Activated naive CD8-positive, alpha-beta T cell treated with anti-CD3 and anti-CD28 coated beads, Interleukin-2, amount 50 U/mL, for 24 hours (primary cell): ENCODE results near the gene RNF144B.

Experiments
- ATAC-seq: fragments of 150-1000 bp; cut with Tn5 transposase; one replicate; pipeline ENCODE4 v1.10.0; 2021
- DNase-seq: peaks from one replicate; pipeline ENCODE4 v3.0.0; 2021
- H3K27ac Mint-ChIP-seq: one replicate; pipeline ENCODE4 v1.8.0; 2021; ENCODE audit warnings: mild to moderate bottlenecking, mixed read lengths
- H3K27me3 Mint-ChIP-seq: one replicate; pipeline ENCODE4 v1.8.0; 2021; ENCODE audit warnings: mixed read lengths
- H3K36me3 Mint-ChIP-seq: one replicate; pipeline ENCODE4 v1.8.0; 2021; ENCODE audit warnings: low read depth, mixed read lengths
- H3K4me1 Mint-ChIP-seq: one replicate; pipeline ENCODE4 v1.8.0; 2021; ENCODE audit warnings: mixed read lengths
- H3K4me3 Mint-ChIP-seq: one replicate; pipeline ENCODE4 v1.8.0; 2021; ENCODE audit warnings: mild to moderate bottlenecking, moderate library complexity, mixed read lengths
- H3K9me3 Mint-ChIP-seq: one replicate; pipeline ENCODE4 v1.8.0; 2021; ENCODE audit warnings: mixed read lengths

RNF144B gene

DNA sequence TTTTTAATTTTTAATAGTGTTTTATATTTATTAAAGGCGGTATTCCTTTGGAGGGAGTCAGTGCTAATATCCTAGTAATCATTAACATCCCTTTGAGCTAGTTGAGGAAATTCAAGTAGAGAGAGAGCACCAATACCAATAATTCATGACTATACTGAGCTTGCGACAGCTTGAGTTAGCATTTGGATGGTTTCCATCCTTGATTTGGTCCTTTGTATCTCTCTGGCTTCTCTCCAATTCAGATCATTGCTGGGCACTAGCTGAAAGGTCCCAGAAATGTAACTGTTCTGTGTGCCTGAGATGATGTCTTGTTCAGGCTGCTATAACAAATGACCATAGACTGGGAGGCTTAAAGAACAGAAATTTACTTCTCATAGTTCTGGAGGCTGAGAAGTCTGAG, 77.0 kb downstream of the RNF144B start:
- Mint-ChIP-seq H3K9me3 (peaks cover 4% of the 10 kb centered on the region), H3K27ac (no peak overlapping the region), H3K4me1 (no peaks in the 10 kb centered on the region), H3K4me3 (no peak overlapping the region), H3K27me3 (no peaks in the 10 kb centered on the region), H3K36me3 (peaks cover 31% of the 10 kb centered on the region)
- ATAC-seq (no peak), DNase-seq (no peak)

DNA sequence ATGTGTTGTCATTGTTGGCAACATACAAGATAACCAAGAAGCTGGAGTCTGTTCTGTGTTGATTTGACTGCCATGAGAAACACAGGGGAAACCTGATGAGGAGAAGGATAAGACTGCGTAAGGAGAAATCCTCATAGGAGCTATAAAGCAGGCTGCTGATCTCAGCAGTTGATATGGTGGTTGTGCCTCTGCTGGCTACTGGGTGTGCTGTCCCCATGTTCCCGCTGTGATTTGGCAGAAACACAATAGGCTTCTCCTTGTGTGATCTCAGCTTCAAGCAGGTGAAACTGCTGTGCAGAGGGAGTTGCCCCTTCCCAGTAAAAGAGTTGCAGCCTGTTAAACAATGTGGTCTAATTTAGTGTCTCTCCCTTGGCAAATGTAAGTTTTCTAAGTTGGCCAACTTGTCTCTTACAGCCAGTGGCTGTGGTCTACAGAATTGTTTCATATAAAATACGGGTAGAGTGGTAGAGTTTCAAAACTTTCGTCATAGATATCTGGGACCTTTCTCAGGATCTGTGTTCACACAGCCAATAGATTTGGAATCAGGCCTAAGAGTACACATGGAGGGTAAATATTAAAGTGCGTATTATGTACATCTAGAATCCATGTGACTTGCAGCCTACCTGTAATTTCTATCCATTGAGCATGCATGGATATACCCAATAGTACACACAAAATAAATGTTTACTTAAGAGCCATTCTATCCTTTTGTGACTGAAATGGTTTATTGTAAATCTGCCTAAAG, 78.4 kb downstream of the RNF144B start:
- no peak for DNase-seq
- no peaks in the 10 kb centered on the region for H3K4me1 Mint-ChIP-seq
- no peak for ATAC-seq
- H3K4me3 Mint-ChIP-seq, result no peak overlapping the region
- no peak overlapping the region for H3K27ac Mint-ChIP-seq
- peaks cover 28% of the 10 kb centered on the region for H3K36me3 Mint-ChIP-seq
- no peaks in the 10 kb centered on the region for H3K9me3 Mint-ChIP-seq
- no peaks in the 10 kb centered on the region for H3K27me3 Mint-ChIP-seq

DNA sequence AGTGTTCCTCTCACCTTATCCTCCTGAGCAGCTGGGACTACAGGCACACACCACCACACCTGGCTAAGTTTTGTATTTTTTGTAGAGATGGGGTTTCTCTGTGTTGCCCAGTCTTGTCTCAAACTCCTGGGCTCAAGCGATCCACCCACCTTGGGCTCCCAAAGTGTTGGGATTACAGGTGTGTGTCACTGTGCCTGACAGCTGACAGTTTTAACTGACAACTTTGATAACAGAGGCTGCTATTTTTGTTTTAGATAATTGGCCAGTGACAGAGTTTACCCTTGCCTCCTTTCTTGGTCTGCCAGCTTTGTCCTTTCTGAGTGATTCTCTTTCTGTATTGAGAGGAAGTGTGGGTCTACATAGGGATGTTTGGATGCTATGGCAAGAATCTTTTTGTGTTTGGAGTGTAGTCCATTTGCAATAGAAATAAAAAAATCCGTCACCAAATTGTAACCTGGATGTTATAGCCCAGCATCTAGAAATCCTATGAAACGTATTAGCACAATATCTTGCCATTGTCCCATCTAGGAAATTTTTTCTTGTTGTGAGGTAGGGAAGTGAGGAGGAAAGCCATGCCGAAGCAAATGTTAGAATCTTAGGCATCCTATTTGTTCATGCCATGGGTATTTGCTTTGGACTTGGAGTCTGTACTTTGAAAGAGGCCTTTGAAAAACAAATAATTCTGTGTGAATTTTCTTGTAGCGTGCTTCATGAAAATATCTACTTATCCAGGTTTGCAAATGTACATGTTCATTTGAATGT, 80.8 kb downstream of the RNF144B start:
- Mint-ChIP-seq H3K27me3 (no peaks in the 10 kb centered on the region), H3K9me3 (no peaks in the 10 kb centered on the region), H3K4me3 (no peak overlapping the region), H3K27ac (no peak overlapping the region), H3K36me3 (peaks cover 22% of the 10 kb centered on the region), H3K4me1 (no peaks in the 10 kb centered on the region)
- DNase-seq, result no peak
- no peak for ATAC-seq

DNA sequence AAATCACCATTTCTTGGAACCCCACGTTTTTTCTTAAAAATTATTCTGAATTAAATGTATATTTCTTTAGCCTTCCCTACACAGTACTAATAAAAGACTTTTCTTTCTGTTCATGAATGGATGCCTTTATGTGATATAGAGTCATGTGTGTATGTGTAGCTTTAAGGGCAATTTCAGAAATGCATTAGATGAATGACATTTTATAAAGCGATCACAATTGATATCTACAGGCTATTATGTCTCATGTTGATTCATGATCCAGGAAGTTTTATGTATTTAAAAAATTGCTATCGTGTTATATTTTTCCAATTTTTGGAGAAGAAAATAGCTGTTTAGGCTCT, 81.3 kb downstream of the RNF144B start:
- Mint-ChIP-seq H3K9me3 (no peaks in the 10 kb centered on the region), H3K4me3 (no peak overlapping the region), H3K27ac (no peak overlapping the region), H3K36me3 (peaks cover 17% of the 10 kb centered on the region), H3K4me1 (peaks cover 3% of the 10 kb centered on the region), H3K27me3 (no peaks in the 10 kb centered on the region)
- DNase-seq (no peak), ATAC-seq (no peak)

DNA sequence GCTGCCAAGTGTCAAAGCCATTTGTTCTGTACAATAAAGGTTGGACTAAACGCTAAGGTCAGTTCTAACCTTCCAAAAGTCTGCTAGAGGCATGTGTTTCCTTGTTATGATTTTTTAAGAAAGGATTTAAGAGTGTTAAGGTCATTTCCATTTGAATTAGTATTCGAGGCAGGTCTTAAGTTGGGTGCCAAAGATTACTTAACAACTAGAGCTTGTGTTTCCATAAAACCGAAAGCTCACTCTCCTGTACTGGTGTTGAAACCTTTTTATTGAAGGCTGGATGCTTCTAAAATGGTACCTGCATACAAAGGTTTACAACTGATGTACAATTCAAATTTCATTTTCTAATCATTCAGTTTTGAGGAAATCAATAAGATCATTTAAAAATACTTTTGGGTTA, 82.4 kb downstream of the RNF144B start:
- H3K9me3 Mint-ChIP-seq, result no peaks in the 10 kb centered on the region
- no peak for ATAC-seq
- H3K4me1 Mint-ChIP-seq, result peaks cover 3% of the 10 kb centered on the region
- no peak overlapping the region for H3K27ac Mint-ChIP-seq
- H3K36me3 Mint-ChIP-seq, result peaks cover 14% of the 10 kb centered on the region
- no peaks in the 10 kb centered on the region for H3K27me3 Mint-ChIP-seq
- DNase-seq, result no peak
- no peak overlapping the region for H3K4me3 Mint-ChIP-seq

DNA sequence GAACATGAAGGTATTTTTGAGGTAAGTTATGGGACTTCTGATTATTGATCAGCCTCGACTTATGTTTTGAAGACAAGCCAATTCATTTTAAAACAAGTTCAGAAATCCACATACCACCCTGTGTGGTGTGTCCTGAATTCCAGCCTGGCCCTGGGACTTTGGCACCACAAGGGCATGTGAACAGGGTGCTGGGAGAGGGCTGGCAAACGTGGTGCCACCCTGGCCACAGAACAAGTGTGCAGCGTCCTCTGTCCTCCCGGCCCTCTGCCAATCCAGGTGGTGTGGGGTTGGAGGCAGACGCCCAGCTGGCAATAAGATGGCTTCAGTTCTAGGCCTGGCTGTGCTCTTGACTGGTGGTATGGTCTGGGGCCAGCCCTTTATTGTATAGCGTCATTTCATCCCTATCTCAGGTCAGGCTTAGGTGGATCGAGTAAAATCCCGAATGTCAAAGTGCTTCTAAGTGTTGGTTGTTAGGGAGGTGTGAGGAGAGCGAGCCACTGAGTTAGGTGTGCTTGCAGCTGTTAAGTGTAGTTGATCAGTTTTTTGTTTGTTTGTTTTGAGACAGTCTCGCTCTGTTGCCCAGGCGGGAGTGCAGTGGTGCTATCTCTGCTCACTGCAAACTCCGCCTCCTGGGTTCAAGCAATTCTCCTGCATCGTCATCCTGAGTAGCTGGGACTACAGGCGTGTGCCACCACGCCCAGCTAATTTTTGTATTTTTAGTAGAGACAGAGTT, 84.2 kb downstream of the RNF144B start:
- Mint-ChIP-seq H3K27ac (no peak overlapping the region), H3K4me3 (no peak overlapping the region), H3K9me3 (no peaks in the 10 kb centered on the region), H3K36me3 (peaks cover 8% of the 10 kb centered on the region), H3K4me1 (peaks cover 3% of the 10 kb centered on the region), H3K27me3 (peaks cover 1% of the 10 kb centered on the region)
- no peak for ATAC-seq
- DNase-seq, result no peak

DNA sequence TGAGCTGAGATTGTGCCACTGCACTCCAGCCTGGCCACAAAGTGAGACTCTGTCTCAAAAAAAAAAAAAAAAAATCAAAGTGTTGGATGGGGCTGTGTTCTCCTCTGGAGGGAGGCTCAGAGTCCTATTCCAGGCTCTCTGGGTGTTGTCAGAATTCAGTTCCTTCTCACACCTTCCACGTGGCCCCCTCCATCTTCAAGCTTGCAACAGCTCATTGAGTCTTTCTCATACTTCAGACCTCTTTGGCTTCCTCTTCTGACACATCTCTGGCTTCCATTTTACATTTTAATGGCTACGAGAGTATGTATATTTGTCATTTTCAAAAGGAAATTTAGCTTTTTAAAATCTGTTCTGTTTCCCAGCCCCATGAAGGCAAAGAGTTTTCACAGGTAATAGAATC, 85.8 kb downstream of the RNF144B start:
- H3K27me3 Mint-ChIP-seq, result peaks cover 3% of the 10 kb centered on the region
- no peak overlapping the region for H3K4me3 Mint-ChIP-seq
- peaks cover 14% of the 10 kb centered on the region for H3K4me1 Mint-ChIP-seq
- H3K36me3 Mint-ChIP-seq, result peaks cover 2% of the 10 kb centered on the region
- no peak overlapping the region for H3K27ac Mint-ChIP-seq
- H3K9me3 Mint-ChIP-seq, result no peaks in the 10 kb centered on the region
- DNase-seq (no peak), ATAC-seq (no peak)

DNA sequence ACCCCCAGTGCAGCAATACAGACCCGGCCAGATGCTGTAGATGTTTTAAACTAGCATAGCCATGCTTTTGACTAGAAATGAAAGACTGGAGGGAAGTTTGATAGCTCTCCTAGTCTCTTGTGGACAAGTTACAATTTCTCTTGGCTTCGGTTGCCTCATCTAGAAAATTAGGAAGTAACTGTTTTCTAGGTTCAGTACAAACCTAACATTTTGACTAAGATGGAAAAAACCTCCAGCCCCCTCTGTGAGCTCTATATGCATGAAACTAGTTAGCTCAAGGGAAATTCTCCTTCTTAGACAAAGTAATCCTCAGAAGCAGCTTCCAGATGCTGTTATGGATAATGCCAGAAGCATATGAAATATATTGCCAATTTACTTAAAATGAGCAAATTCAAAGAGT, 86.6 kb downstream of the RNF144B start:
- Mint-ChIP-seq H3K27ac (no peak overlapping the region), H3K9me3 (no peaks in the 10 kb centered on the region), H3K36me3 (peaks cover 2% of the 10 kb centered on the region), H3K4me1 (peaks cover 17% of the 10 kb centered on the region), H3K27me3 (peaks cover 3% of the 10 kb centered on the region), H3K4me3 (no peak overlapping the region)
- no peak for DNase-seq
- no peak for ATAC-seq

DNA sequence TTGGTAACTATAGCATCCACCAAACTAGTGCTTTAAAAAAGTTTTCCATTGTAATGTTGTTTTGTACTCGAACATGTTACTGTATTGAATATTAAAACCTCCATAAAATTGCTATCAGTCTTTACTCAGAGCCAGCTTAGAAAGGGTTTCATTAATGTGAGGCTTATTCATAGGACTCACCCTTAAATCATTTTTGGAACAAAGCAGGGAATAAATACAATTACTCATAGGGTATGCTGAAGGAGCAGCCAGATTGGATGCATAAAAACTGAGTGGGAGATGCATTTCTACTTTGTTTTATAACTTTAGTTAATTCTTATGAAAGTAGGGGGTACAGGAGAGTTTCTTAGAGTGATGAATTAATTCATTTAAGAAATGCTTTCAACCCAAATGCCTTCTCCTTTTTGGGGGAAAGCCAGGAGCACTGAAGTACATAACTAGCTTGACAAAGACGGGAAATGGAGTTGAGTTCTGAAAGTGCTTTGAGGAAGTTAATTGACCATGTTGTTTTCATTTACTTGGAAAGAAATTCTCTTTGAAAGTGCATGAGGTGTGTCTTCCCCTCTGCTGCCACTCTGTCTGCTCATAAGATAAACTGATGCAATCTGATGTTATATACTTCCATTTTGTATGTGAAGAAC, 90.3 kb downstream of the RNF144B start:
- DNase-seq (no peak), ATAC-seq (no peak)
- H3K9me3 Mint-ChIP-seq, result no peaks in the 10 kb centered on the region
- no peak overlapping the region for H3K4me3 Mint-ChIP-seq
- no peaks in the 10 kb centered on the region for H3K36me3 Mint-ChIP-seq
- peaks cover 20% of the 10 kb centered on the region for H3K4me1 Mint-ChIP-seq
- no peak overlapping the region for H3K27ac Mint-ChIP-seq
- H3K27me3 Mint-ChIP-seq, result peaks cover 6% of the 10 kb centered on the region

DNA sequence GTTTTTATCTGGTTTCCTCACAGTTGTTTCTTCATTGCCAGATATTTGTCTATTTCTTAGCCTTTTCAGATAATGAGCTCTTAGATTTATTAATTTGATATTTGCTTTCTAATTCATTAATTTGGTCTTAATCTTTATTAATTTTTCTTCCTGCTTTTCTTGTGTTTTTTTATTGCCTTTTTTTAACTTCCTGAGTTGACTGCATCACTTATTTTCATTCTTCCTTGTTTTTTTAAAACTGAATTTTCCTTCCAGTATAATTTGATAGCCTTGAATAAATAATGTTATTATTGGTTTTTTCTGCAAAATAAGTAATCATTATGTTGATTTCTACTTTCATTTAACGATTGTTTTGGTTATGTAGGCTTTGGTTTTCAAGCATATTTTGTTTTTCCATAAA, 91.5 kb downstream of the RNF144B start:
- ATAC-seq (no peak), DNase-seq (no peak)
- H3K4me1 Mint-ChIP-seq, result peaks cover 17% of the 10 kb centered on the region
- H3K27ac Mint-ChIP-seq, result no peak overlapping the region
- H3K4me3 Mint-ChIP-seq, result no peak overlapping the region
- no peaks in the 10 kb centered on the region for H3K36me3 Mint-ChIP-seq
- H3K27me3 Mint-ChIP-seq, result peaks cover 8% of the 10 kb centered on the region
- H3K9me3 Mint-ChIP-seq, result no peaks in the 10 kb centered on the region

DNA sequence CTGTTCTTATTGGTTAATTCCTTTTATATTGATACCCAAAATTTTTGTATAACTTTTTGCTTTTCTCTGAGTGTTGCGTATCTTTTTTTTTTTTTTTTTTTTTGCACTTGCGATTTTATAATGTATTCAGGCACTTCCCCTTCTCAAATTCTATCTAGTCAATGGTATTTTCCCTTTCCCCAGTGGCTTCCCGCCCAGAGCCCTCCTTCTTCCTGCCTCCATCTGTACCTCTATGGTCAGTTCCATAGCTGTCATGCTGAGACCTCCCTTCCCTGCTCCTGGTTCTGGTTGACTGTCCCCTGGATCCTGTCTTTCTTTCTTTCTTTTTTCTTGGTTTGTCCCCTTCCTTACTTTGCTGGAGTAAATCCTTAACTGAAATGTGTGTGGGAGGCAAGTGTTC, 94.7 kb downstream of the RNF144B start:
- Mint-ChIP-seq H3K4me3 (no peak overlapping the region), H3K36me3 (no peaks in the 10 kb centered on the region), H3K9me3 (no peaks in the 10 kb centered on the region), H3K4me1 (peaks cover 32% of the 10 kb centered on the region), H3K27ac (no peak overlapping the region), H3K27me3 (peaks cover 8% of the 10 kb centered on the region)
- ATAC-seq (no peak), DNase-seq (no peak)

DNA sequence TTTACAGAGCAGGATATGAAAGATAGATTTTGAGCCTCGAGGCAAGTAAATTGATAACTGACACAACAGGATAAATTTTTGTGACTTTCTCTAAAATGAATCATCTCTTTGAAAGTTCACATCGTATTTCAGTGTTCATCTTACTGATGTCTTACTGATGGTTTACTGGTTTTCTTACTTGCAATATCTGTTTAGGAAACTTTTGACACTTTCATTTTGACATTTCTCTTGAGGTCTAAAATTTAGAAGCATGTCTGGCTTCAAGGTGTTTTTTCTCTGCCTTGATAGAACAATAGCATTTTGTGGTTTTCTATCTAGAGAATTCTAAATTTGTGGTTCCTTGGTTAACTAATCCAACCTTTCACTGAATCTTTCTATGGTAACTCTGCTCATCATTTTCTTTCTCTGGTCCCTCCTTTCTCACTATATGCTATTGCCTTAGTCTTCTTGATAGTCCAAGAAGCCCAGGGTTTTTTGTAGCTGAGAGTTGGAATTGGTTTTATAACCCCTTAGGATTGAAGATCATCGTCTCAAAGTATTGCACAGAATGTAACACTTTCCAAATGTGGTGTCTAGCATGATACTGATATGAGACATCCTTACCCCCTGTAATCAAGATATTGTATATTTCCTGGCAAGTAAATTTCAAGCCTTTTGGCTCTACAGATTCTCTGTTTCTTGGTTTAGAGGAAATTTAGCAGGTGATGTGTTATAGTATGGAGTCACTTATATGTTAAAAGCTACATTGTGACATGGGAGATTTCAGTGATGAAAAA, 98.7 kb downstream of the RNF144B start:
- Mint-ChIP-seq H3K9me3 (no peaks in the 10 kb centered on the region), H3K27me3 (peaks cover 8% of the 10 kb centered on the region), H3K4me1 (peaks cover 19% of the 10 kb centered on the region), H3K36me3 (no peaks in the 10 kb centered on the region), H3K4me3 (no peak overlapping the region), H3K27ac (peak overlapping the region; percentile 10)
- ATAC-seq (peak; percentile 72), DNase-seq (no peak)

DNA sequence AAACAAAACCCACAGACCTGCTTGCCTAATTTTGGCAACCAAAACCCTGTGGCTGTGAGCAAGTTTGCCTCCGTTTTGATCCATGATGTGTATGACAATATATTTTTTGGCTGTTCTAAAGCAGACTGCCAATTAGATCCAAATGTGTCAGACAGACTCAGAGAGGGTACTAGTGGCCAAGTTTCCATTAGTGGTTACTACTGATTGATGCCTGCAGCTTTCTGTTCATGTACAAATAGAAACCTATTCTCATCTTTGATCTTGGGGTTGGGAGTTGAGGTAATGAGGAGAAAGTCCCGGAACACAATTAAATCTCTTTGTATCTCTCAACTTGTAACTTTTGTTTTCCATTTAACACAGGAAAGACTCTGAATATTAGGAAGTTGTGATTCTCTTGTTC, 100.9 kb downstream of the RNF144B start:
- Mint-ChIP-seq H3K27me3 (peaks cover 4% of the 10 kb centered on the region), H3K4me3 (no peak overlapping the region), H3K9me3 (no peaks in the 10 kb centered on the region), H3K36me3 (no peaks in the 10 kb centered on the region), H3K4me1 (peaks cover 16% of the 10 kb centered on the region), H3K27ac (no peak overlapping the region)
- ATAC-seq (peak; percentile 37), DNase-seq (no peak)
